Left hindlimb (tissue), 1 donor: ENCODE data around the gene AHDC1.
"Not testable (repeated sequence)": the region's sequence is repeated elsewhere in the genome, so short reads cannot be mapped to it uniquely, and the experiment has no call there.

Source experiments
- DNase-seq: peaks from one replicate; pipeline ENCODE4 v3.0.0-alpha.2; 2018

AHDC1 gene

GRCh38 chr1:27548858-27549719 is 54.9 kb downstream of the AHDC1 start:
- no peak for DNase-seq

- DNase-seq: no peak
These were observed 55.6 kb downstream of the AHDC1 start for GRCh38 chr1:27548136-27548853.

- DNase-seq: no peak
These were observed 56.5 kb downstream of the AHDC1 start for GRCh38 chr1:27547220-27548116.

- DNase-seq: no peak
These were observed 58.1 kb downstream of the AHDC1 start for GRCh38 chr1:27545876-27546275.

- peak; percentile 86 for DNase-seq
These were observed 58.7 kb downstream of the AHDC1 start for GRCh38 chr1:27545271-27545670.

- no peak for DNase-seq
These were observed 59.1 kb downstream of the AHDC1 start for GRCh38 chr1:27544834-27545233.

- no peak for DNase-seq
These were observed 60.7 kb downstream of the AHDC1 start for GRCh38 chr1:27543284-27543683.

- DNase-seq: no peak
These were observed 61.3 kb downstream of the AHDC1 start for GRCh38 chr1:27542463-27543273.

GRCh38 chr1:27539901-27540861 is 63.8 kb downstream of the AHDC1 start:
- DNase-seq: no peak

- DNase-seq: no peak
These were observed 65.2 kb downstream of the AHDC1 start for GRCh38 chr1:27538793-27539192.

GRCh38 chr1:27538305-27538676 is 65.7 kb downstream of the AHDC1 start:
- DNase-seq: not testable (repeated sequence)

GRCh38 chr1:27536767-27537166 is 67.2 kb downstream of the AHDC1 start:
- DNase-seq: peak; percentile 90

GRCh38 chr1:27536010-27536757 is 67.8 kb downstream of the AHDC1 start:
- no peak for DNase-seq

- no peak for DNase-seq
These were observed 68.6 kb downstream of the AHDC1 start for GRCh38 chr1:27535386-27535785.

- DNase-seq: peak; percentile 25
These were observed 71.8 kb downstream of the AHDC1 start for GRCh38 chr1:27531959-27532685.

- DNase-seq: no peak
These were observed 73.8 kb downstream of the AHDC1 start for GRCh38 chr1:27530192-27530591.

- DNase-seq: no peak
These were observed 74.3 kb downstream of the AHDC1 start for GRCh38 chr1:27529704-27530018.

GRCh38 chr1:27528818-27529703 is 74.9 kb downstream of the AHDC1 start:
- peak; percentile 91 for DNase-seq
